HL-60 (cell line): ENCODE measurements around the gene MARCKS.

Experiments used
- GABPA ChIP-seq: IDR thresholded peaks from 2 replicates; pipeline ENCODE4 v1.6.1; 2012; ENCODE audit warnings: low read depth
- POLR2AphosphoS5 ChIP-seq: IDR thresholded peaks from 2 replicates; pipeline ENCODE4 v1.6.1; 2012; ENCODE audit warnings: low read depth
- SPI1 ChIP-seq: IDR thresholded peaks from 2 replicates; pipeline ENCODE4 v1.6.1; 2012; ENCODE audit warnings: low read depth, mild to moderate bottlenecking, borderline replicate concordance
- TF ChIP-seq, protein P1 (sequence below): IDR thresholded peaks from one replicate; pipeline ENCODE4 v1.5.1; 2011; ENCODE audit warnings: low read length, control low read depth, inconsistent platforms; ENCODE audit not compliant: insufficient read depth
- TF ChIP-seq, protein P2 (sequence below): IDR thresholded peaks from 2 replicates; pipeline ENCODE4 v1.6.1; 2012; ENCODE audit warnings: low read depth; ENCODE audit not compliant: insufficient replicate concordance

- TF ChIP-seq GABPA, result 0 out of 2 replicates have a peak, but pooled peaks have one; percentile 14
- no peak for TF ChIP-seq POLR2AphosphoS5
- TF ChIP-seq, protein P1, sequence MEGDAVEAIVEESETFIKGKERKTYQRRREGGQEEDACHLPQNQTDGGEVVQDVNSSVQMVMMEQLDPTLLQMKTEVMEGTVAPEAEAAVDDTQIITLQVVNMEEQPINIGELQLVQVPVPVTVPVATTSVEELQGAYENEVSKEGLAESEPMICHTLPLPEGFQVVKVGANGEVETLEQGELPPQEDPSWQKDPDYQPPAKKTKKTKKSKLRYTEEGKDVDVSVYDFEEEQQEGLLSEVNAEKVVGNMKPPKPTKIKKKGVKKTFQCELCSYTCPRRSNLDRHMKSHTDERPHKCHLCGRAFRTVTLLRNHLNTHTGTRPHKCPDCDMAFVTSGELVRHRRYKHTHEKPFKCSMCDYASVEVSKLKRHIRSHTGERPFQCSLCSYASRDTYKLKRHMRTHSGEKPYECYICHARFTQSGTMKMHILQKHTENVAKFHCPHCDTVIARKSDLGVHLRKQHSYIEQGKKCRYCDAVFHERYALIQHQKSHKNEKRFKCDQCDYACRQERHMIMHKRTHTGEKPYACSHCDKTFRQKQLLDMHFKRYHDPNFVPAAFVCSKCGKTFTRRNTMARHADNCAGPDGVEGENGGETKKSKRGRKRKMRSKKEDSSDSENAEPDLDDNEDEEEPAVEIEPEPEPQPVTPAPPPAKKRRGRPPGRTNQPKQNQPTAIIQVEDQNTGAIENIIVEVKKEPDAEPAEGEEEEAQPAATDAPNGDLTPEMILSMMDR, result no peak
- TF ChIP-seq, protein P2, sequence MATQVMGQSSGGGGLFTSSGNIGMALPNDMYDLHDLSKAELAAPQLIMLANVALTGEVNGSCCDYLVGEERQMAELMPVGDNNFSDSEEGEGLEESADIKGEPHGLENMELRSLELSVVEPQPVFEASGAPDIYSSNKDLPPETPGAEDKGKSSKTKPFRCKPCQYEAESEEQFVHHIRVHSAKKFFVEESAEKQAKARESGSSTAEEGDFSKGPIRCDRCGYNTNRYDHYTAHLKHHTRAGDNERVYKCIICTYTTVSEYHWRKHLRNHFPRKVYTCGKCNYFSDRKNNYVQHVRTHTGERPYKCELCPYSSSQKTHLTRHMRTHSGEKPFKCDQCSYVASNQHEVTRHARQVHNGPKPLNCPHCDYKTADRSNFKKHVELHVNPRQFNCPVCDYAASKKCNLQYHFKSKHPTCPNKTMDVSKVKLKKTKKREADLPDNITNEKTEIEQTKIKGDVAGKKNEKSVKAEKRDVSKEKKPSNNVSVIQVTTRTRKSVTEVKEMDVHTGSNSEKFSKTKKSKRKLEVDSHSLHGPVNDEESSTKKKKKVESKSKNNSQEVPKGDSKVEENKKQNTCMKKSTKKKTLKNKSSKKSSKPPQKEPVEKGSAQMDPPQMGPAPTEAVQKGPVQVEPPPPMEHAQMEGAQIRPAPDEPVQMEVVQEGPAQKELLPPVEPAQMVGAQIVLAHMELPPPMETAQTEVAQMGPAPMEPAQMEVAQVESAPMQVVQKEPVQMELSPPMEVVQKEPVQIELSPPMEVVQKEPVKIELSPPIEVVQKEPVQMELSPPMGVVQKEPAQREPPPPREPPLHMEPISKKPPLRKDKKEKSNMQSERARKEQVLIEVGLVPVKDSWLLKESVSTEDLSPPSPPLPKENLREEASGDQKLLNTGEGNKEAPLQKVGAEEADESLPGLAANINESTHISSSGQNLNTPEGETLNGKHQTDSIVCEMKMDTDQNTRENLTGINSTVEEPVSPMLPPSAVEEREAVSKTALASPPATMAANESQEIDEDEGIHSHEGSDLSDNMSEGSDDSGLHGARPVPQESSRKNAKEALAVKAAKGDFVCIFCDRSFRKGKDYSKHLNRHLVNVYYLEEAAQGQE, result peak; percentile 44
- peak; percentile 73 for TF ChIP-seq SPI1
Observed at GRCh38 chr6:113873043-113873667, 16.0 kb downstream of the MARCKS start.
